Body of pancreas (tissue), 4 donors: ENCODE measurements around the gene CCND3.

Experiments used
- CTCF ChIP-seq, 7 experiments: fragments of 450-650 bp in 4 of 7; fragments of 200-600 bp in 3 of 7; sonication (generic) in 3 of 7; IDR thresholded peaks; one replicate each; pipeline ENCODE4 v1.5.1; 2016 to 2019; ENCODE audit warnings: antibody characterized with exemption in 7 of 7
- POLR2A ChIP-seq, 3 donors: fragments of 450-650 bp; IDR thresholded peaks; one replicate each; pipeline ENCODE4 v1.6.1; 2016; ENCODE audit warnings: antibody characterized with exemption in 3 of 3, mild to moderate bottlenecking in 2 of 3

- TF ChIP-seq CTCF (IDR thresholded peaks at IDR 0.05) (no peak), POLR2A (IDR thresholded peaks at IDR 0.05) (no peak)
These were observed 33.7 kb upstream of the CCND3 start for GRCh38 chr6:41975276-41975675.
